Measurements from ENCODE around the gene RNF151.

DNA sequence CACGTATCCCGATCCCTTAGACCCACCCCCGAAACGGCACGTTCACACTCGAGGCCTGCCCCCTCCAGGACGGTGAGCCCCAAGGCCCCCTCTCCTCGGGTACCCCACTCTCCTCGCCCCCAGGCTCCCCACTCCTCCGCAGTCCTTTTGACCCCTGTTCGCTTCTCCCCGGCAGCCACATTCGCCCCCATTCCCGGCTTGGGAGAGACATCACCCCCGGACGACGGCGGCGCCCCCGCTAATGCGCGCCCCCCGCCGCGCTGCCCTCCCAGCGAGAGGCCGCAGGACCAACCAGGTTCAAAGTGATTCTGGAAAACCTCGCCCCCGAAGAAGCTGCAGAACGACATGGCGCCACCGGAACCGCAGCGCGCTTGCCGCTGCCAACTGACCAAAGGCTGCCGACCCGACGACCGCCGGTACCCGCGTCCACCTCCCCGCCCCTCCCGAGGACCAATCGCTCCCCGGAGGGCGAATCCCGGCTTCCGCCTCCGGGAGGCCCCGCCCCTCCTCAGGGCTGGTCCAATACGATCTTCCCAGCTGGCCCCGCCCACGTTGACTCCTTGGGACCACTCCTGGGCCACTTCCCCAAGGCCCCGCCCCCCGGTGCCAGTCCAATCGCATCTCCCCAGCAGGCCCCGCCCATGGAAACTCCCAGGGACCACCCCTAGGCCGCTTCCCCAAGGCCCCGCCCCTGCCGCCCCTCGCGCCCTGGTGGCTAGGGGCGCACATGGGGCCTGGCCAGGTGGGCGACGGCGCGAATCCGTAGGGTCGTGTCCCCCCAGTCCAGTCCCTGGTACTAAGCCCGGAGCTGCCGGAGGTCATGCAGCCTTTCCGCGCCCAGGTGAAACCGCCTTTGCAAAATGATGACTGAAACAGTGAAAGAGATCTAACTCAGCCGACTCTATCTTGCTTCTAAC lies 23.6 kb upstream of the RNF151 start, which contains the start of gene MSRB1:
- no peak for TF ChIP-seq HOXA7 (CRISPR knock-in tag; IDR thresholded peaks at IDR 0.05)
- no peak for TF ChIP-seq NFE2L2 (conservative IDR thresholded peaks at IDR 0.05; ENCODE audit: low read length)
- TF ChIP-seq, protein P1, sequence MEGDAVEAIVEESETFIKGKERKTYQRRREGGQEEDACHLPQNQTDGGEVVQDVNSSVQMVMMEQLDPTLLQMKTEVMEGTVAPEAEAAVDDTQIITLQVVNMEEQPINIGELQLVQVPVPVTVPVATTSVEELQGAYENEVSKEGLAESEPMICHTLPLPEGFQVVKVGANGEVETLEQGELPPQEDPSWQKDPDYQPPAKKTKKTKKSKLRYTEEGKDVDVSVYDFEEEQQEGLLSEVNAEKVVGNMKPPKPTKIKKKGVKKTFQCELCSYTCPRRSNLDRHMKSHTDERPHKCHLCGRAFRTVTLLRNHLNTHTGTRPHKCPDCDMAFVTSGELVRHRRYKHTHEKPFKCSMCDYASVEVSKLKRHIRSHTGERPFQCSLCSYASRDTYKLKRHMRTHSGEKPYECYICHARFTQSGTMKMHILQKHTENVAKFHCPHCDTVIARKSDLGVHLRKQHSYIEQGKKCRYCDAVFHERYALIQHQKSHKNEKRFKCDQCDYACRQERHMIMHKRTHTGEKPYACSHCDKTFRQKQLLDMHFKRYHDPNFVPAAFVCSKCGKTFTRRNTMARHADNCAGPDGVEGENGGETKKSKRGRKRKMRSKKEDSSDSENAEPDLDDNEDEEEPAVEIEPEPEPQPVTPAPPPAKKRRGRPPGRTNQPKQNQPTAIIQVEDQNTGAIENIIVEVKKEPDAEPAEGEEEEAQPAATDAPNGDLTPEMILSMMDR (IDR thresholded peaks at IDR 0.05): no peak
- no peak for TF ChIP-seq EP300 (IDR thresholded peaks at IDR 0.05)
- TF ChIP-seq EHMT2 (IDR thresholded peaks at IDR 0.05; ENCODE audit: low read depth): no peak
- TF ChIP-seq, protein P2, sequence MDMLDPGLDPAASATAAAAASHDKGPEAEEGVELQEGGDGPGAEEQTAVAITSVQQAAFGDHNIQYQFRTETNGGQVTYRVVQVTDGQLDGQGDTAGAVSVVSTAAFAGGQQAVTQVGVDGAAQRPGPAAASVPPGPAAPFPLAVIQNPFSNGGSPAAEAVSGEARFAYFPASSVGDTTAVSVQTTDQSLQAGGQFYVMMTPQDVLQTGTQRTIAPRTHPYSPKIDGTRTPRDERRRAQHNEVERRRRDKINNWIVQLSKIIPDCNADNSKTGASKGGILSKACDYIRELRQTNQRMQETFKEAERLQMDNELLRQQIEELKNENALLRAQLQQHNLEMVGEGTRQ (IDR thresholded peaks at IDR 0.05): no peak
- TF ChIP-seq, protein P3, sequence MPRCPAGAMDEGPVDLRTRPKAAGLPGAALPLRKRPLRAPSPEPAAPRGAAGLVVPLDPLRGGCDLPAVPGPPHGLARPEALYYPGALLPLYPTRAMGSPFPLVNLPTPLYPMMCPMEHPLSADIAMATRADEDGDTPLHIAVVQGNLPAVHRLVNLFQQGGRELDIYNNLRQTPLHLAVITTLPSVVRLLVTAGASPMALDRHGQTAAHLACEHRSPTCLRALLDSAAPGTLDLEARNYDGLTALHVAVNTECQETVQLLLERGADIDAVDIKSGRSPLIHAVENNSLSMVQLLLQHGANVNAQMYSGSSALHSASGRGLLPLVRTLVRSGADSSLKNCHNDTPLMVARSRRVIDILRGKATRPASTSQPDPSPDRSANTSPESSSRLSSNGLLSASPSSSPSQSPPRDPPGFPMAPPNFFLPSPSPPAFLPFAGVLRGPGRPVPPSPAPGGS (IDR thresholded peaks at IDR 0.05): no peak; the same call in 2 of the 3 replicates
- TF ChIP-seq NPAS2 (CRISPR knock-in tag; IDR thresholded peaks at IDR 0.05; ENCODE audit: borderline replicate concordance): no peak
- no peak for TF ChIP-seq RCOR1 (IDR thresholded peaks at IDR 0.05; ENCODE audit: low read depth, low read length)
- TF ChIP-seq, protein P4, sequence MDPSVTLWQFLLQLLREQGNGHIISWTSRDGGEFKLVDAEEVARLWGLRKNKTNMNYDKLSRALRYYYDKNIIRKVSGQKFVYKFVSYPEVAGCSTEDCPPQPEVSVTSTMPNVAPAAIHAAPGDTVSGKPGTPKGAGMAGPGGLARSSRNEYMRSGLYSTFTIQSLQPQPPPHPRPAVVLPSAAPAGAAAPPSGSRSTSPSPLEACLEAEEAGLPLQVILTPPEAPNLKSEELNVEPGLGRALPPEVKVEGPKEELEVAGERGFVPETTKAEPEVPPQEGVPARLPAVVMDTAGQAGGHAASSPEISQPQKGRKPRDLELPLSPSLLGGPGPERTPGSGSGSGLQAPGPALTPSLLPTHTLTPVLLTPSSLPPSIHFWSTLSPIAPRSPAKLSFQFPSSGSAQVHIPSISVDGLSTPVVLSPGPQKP (IDR thresholded peaks at IDR 0.05; ENCODE audit: low read depth, low read length): no peak

Measured in A549 (cell line).